CD4-positive, alpha-beta T cell treated with Interleukin-2 at 100 ng/mL for 4 hours (primary cell): ENCODE measurements around the gene TM9SF1.

Source experiments
- DNase-seq: peaks from one replicate; pipeline ENCODE4 v3.0.0-alpha.2; 2020; ENCODE audit warnings: low spot score

The TM9SF1 gene, protein sequence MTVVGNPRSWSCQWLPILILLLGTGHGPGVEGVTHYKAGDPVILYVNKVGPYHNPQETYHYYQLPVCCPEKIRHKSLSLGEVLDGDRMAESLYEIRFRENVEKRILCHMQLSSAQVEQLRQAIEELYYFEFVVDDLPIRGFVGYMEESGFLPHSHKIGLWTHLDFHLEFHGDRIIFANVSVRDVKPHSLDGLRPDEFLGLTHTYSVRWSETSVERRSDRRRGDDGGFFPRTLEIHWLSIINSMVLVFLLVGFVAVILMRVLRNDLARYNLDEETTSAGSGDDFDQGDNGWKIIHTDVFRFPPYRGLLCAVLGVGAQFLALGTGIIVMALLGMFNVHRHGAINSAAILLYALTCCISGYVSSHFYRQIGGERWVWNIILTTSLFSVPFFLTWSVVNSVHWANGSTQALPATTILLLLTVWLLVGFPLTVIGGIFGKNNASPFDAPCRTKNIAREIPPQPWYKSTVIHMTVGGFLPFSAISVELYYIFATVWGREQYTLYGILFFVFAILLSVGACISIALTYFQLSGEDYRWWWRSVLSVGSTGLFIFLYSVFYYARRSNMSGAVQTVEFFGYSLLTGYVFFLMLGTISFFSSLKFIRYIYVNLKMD

DNA sequence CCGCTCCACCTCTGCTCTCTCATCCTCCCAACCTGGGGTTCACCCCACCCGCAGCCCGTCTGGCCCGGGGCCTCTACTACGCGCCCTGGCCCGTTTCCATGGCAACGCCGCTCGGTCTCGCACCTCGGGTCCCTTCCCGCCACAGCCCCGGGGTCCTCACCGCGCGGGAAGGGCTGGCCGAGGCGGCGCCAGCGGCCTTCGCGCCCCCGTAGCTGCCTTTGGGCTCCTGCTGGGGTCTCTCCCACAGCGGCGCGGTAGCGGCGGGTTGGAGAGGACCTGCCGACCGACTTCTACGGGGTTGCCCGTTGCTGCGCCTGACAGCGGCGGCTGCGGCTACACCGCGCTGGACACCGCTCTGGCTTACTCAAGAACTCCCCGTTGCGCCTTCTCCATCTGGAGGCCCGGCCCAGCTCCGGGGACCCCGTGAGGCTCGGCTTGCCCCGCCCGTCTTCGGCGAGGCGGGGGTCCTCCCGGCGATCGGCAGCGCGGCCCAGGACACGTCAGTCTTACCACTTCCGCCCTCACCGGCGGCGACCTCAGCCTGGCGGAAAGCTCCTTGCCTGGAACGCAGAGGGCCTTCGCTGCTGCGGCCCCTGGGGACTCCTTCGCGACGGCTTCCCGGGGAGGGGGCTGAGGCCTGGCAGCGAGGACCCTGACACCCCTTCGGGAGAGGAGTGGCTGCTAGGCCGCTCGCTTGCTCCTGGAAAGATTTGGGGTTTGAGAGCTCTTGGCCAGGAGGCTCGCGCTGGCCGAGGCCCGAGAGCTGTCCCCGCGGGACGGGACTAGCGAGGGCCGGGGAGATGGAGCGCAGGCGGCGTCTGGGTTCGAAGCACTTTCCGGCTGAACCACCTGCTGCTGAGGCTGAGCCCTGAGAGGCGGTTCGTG lies at the start of gene TM9SF1:
TSS of gene TM9SF1 (minus strand) at position 256 of the 885 bp plus-strand sequence. CDS start 422 bp downstream, outside the sequence.
- peak; percentile 89 for DNase-seq

DNA sequence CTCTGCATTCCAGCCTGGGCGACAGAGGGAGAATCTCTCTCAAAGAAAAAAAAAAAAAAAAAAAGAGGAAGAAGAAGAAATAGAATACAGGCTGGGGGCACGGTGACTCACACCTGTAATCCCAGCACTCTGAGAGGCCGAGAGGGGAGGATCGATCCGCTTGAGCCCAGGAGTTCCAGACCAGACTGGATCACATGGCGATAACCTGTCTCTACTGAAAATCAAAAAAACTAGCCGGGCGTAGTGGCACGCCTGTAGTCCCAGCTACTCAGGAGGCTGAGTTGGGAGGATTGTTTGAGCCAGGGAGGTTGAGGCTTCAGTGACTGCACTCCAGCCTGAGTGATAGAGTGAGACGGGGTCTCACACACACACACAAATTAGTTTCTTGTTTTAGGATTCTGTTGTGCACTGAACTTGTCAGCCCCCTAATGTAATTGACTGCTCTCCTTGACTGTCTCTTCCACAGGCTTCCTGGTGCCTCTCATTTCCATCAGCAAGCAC lies 48.1 kb upstream of the TM9SF1 start:
- DNase-seq, result no peak

DNA sequence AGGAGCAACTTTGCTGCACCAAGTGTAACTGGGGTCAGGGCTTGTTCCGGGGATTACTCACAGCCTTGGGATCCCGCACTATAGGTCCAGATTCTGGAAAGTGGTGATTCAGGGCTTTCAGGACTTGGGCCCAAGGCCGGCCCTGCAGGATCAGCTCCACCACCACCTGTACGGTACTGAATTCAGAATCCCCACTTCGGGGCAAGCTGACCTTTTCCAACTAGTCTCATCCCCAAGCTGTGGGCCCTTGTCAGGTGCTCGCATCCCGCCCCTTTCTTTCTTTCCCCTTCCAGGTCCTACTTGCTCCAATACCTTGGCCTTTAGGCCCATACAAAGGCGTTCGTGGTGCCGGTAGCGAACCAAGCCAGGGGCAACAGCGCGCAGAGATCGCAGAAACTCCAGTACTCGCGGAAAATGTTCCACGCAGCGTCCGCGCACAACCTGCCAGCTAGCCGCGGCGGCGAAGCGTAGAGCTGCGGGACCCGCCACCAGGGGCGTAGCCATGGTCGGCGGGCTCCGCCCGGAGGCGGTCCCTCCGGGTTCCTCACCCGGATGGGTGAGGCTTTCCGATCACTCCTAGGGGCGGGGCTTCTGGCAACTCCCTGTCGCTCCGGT lies 46.7 kb upstream of the TM9SF1 start:
- peak; percentile 91 for DNase-seq

DNA sequence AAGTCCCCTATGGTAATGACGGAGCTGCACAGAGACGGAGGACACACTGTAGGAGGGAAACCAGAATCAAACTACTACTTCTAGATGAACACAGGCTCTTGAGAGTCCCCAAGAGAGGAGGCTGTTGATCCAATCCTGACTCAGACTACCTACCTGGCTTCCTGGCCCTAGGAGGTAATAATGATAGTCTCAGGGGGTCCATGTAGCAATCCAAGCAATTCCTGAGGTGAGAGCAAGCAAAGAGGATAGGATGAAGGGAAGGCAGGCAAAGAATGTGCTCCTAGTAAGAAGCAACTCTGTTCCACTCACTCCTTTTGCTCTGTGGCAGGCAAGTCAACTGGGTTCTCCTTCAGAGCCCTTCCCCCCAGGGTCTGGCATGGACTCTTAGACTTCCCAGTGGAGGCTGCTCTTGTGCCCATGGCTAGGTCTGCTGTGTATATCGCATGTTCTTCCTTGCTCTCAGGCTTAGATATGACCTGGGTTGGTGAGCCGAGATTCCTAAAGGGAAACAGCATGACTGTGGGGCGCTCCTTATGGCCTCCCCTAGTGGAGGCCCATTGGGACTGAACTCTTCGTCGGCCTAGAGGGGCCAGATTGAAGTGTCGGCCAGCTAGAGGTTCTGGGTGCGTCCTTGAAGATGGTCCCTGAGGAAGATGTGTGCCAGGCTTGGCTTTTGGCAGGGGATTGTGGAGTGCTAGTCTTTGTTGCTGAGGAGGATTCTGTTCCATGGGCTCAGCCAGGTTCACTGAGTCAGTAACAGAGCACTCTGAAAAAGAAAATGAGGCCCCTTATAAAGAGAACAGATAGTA lies 45.1 kb upstream of the TM9SF1 start:
- DNase-seq, result no peak

DNA sequence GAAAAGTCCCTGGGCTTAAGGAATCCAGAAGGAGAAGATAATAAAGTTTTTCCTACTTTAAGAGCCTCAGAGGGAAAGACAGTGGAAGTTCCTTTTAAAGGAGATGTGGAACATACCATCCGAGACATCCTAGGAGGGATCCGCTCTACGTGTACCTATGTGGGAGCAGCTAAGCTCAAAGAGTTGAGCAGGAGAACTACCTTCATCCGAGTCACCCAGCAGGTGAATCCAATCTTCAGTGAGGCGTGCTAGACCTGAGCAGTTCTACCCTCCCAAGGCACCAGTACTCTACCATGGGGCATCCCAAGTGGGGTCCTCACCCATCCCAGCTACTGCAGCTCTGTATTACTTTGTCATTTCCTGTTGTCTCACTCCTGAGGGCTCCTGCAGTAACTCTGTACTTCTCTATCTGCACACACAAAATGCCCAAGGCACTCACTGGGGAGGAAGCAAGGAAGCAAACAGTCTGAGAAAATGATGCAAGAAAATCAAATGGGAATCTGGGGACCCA lies 43.3 kb upstream of the TM9SF1 start:
- DNase-seq, result no peak

DNA sequence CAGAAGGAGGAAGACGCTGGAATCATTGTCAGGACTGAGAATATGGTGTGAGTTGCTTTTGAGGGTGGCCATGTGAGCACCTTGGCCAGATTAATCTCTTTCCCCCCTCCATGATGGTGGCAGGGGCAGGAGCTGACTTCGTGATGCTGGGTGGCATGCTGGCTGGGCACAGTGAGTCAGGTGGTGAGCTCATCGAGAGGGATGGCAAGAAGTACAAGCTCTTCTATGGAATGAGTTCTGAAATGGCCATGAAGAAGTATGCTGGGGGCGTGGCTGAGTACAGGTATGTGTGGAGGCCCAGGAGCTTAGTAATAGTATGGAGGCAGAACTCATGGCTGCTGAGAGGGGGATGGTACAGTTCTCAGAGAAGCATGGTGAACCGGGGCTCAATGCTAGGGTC lies 42.9 kb upstream of the TM9SF1 start:
- DNase-seq, result no peak

DNA sequence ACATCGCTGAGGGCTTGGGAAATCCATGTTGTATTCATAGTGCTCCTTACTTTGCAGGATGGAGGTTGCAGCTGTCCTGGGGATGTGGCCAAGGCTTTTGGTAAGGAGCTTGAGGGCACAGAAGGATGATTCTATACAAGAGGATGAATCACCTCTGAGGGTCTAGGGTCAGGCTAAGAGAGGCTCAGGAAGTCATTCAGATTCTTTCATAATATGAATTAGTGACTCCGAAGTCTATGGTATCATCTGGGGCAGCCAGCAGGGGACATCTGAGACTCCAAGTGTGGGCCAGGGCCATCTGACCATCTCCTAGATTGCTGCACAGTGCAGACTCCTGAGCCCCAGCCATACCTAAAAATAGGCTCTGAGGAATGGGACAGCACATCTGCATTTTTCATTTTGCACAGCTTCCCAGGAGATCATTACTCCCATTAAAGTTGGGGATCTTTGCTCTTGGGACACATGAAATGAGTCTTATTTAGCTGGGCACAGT lies 42.3 kb upstream of the TM9SF1 start:
- no peak for DNase-seq

DNA sequence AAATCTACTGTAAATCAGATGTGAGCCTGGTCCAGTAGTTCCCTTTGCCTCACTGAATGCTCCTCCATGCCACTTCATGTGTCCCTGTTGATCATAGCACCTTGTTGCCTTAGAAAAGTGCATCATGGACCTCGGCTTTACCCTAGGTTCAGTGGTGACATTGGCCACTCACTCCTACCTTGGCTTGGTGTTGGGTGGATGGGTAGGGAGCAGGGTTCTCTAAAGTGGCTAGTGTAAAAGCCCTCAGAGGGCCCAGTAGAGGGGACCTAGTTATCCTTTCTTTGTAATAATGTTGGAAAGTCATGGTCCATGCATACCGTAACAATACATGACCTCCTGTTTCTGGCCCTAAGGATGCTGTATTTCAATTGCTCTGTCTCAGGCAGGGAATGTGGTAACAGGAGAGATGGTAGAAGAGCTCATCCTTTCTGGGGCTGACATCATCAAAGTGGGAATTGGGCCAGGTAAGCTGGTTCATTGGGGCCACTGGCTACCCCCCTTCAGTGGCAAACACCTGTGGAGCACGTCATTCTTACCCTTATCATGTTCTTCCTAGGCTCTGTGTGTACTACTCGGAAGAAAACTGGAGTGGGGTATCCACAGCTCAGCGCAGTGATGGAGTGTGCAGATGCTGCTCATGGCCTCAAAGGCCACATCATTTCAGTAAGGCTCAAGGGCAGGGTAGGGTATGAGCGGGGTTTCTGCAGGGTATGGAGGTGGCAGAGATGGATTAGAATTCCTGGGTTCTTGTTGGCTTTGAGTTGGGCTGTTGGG lies 41.6 kb upstream of the TM9SF1 start:
- DNase-seq, result no peak

DNA sequence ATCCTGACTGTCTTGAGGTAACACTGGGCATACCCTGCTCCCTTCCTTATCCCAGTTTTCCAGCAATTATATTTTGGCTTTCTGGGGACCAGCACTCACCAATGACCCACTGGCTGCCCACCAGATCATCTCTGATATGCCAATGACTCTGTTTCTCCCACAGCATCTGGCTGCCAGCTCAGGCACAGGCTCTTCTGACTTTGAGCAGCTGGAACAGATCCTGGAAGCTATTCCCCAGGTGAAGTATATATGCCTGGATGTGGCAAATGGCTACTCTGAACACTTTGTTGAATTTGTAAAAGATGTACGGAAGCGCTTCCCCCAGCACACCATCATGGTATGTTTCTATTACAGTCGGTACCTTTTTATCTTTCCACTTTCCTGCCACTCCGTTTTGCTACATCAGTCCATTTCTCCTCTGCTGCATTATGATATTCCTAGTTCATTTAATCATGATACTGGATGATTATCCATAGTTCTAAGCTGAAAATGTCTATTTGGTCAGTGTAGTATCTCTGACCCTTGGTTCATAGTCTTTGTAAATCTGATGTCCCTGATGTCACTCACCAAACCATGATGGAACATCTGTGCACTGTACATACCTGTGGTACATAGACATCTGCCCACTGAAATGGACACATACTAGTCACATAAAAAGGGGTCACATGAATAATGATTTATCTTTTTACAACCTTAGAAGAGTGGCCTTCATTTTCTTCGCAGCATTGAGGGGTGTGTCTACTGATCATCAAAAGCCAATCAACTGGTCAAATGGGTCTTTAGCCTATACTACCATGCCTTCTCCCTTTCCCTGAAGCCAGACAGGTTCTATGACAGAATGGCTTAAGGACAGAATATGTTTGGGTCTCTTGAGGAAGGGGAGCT lies 40.8 kb upstream of the TM9SF1 start:
- no peak for DNase-seq

DNA sequence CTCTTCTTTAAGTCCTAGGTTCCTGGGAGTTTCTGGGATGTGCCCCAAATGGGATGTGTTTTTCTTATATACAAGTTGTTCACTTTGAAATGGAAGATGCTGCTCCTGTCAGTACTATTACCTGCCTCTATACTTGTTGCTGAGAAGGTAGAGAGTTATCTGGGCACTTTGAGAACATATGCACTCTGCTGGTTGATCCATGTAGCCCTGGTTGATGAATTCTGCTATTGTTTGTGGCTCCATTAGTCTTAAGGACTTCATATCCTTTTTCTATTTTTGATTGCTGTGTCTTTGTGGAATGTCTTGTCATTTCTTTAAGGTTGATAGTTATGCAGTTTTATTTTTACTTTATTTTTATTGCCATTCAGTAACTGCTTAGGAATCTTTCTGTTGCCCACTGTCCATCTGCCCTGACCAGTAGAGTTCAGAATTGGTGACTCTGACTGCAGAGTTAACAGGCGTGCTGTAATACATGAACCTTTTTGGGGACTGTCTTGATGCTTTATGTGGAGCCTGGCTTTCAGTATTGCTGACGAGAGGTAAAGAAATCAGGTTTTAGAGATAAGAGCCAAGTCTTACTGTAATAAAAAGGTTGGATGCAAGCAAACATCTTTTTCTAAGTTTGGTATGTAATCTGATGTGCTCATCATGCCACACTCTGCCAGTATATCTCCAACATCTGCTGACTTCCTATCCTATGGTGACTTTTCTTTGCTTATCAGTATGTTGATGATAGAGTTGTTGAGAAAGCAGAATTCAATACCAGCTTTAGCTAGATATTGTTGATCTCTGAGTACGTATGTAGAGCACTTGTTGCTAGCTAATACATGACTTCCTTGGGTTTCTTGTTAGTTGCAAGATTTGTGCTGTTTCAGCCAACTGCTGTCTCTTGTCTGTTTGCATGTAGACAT lies 39.1 kb upstream of the TM9SF1 start:
- DNase-seq, result no peak

DNA sequence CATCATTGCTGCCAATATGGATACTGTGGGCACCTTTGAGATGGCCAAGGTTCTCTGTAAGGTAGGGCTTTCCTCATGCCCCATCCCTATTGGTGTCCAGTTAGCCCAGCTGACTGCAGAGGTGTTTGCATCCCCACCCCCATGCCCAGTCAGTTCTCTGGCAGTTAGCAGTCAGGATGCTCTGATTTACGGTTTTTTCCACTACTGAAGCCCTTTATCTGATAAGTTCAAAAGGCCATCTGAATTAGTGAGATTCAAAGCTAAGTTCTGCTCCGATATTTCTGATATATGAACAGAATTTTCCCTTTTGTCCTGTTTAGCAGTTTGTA lies 38.3 kb upstream of the TM9SF1 start:
- DNase-seq, result no peak

DNA sequence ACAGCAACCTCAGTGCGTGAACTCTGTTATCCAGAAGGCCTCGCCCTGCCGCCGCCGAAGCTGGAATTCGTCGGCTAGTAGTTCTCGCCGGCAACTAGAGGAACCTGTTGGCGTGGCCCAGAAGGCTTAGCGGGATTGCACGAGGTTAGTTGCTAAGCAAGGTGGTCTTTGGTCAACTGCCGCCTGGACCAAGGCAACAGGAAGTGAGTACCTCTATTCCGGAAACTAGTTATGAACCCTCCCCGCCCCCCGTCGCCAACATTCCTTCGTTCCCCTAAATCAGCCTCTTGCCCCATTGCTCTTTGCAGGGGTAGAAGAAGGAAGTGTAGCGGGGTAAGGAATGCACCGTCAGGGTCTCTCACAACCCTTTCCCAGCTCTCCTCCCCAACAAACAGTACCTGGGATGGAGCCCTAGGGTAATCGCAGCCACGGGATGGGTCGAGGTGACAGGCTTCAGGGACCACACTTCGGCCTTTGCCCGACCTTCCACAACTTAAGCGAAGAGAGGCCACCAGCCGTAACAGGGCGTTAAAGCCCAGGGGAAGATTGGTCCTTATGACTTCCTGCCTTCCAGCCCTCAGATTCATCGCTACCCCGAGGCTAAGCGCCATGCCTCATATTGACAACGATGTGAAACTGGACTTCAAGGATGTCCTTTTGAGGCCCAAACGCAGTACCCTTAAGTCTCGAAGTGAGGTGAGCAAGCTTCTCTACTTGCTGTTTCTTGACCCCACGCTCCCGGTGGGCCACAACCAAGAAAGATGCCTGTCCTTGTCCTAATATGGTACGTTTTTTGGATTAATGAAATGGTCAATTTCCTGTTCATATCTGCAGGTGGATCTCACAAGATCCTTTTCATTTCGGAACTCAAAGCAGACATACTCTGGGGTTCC lies 37.6 kb upstream of the TM9SF1 start, which contains the start of gene GMPR2:
TSS of gene GMPR2 (plus strand) at position 285 of the 893 bp plus-strand sequence. CDS start at position 610, 325 bp downstream.
- DNase-seq, result no peak

DNA sequence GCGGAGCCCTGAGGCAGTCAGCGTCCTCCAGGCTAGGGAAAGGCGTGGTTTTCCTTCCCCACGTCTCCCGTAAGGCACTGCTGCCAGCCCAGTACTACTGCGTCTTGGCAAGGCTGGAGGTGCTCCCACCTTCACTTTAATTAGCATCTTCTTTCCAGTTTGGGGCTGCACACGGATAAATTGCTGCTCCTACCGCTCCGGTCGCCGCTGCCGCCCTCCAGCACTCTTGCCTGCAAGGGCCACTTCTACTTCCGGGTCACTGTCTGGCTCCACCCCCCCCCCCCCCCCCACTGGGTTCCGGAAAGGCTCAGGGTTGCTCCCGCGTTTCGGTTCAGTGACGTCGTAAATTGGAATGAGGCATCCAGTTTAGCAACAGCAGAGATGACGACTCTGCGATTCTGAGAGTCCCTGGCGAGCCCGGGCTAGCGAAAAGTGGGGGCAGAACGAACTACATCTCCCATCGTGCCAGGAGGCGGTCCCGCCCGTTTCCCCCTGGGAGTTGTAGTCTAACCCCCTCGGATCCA lies 36.9 kb upstream of the TM9SF1 start, which contains the start of gene NEDD8:
TSS of gene NEDD8 (minus strand) at position 247 of the 524 bp plus-strand sequence. CDS start at position 147, 100 bp downstream.
- peak; percentile 88 for DNase-seq

DNA sequence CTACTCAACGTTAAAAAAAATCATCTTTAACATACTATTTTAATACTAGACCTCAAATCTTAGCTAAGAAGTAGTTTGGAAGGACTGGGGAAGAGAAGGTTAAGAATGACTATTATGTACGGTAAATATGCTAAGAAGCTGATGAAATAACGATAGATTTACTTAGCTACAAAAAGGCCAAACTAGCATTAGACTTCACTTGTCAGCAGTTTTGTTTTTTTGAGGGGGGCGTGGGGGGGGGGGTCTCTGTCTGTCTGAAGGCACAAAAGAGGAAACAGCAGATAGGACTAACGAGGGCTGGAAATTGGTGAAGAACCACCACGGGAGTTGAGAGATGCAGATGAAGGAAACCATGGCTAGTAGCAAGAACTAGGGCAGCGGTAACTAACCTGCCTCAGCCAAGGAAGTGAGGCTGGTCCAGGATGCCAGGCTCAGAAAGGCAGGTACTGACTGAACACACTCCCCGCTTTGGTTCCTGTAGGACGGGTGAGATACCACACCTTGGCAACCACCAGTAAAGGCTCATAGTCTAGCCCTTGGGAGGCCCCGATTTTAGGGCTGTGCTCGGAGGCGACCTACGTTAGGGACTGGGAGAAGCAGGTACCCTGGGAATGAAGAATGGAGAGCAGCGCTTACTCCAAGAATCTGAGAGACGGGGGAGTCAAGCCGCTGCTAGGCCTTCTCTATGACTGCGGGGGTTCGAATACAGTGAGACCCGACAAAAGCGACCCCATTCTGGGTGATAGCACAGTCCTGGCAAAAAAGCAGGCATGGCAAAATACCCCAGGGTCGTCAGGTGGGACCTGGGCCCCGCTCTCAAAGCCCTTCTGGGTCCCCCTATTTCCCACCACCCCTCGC lies 36.3 kb upstream of the TM9SF1 start:
- no peak for DNase-seq

DNA sequence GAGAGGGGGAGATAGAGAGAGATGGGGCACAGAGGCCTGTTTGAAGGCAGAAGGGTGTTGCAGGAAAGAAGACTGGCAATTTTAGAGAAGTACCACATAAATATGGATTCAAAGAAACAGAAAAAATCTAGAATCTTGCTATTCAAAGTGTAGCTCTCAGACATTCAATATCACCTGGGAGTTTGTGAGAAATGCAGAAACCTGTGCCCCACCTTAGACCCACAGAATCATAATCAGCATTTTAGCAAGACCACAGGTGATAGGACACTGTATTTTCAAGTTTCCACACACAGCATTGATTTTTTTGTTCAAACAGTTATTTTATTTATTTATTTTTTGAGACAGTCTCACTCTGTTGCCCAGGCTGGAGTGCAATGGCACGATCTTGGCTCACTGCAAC lies 33.7 kb upstream of the TM9SF1 start:
- DNase-seq, result no peak
